DMS53 treated with DMSO at 0.1 percent for 48 hours (cell line): Measurements from ENCODE around the gene ITGAV.
"Not testable (repeated sequence)": the region's sequence is repeated elsewhere in the genome, so short reads cannot be mapped to it uniquely, and the experiment has no call there.

ENCODE experiments used
- DNase-seq: peaks from one replicate; lab custom pipeline; 2025; ENCODE audit not compliant: unreplicated experiment; lab: John Stamatoyannopoulos, UW

Gene ITGAV

GRCh38 chr2:186589612-186590349 lies at the start of gene ITGAV:
ITGAV (plus strand) TSS chr2:186590056; CDS start chr2:186590339, 283 bp downstream.
- peak; percentile 99 for DNase-seq

- no peak for DNase-seq
Observed at GRCh38 chr2:186540941-186541340, 48.9 kb upstream of the ITGAV start.

GRCh38 chr2:186542002-186542401 lies 47.9 kb upstream of the ITGAV start:
- no peak for DNase-seq

- DNase-seq, result no peak
Observed at GRCh38 chr2:186543561-186544131, 46.2 kb upstream of the ITGAV start.

- DNase-seq, result peak; percentile 43
Observed at GRCh38 chr2:186544255-186544675, 45.6 kb upstream of the ITGAV start.

GRCh38 chr2:186546846-186547245 lies 43.0 kb upstream of the ITGAV start:
- DNase-seq, result no peak

- no peak for DNase-seq
Observed at GRCh38 chr2:186551323-186552050, 38.4 kb upstream of the ITGAV start.

- no peak for DNase-seq
Observed at GRCh38 chr2:186554429-186554828, 35.4 kb upstream of the ITGAV start.

GRCh38 chr2:186554850-186555671 lies 34.8 kb upstream of the ITGAV start:
- DNase-seq, result no peak

GRCh38 chr2:186558512-186559276 lies 31.2 kb upstream of the ITGAV start:
- DNase-seq, result no peak

- DNase-seq, result no peak
Observed at GRCh38 chr2:186559370-186559769, 30.5 kb upstream of the ITGAV start.

GRCh38 chr2:186559848-186560247 lies 30.0 kb upstream of the ITGAV start:
- no peak for DNase-seq

GRCh38 chr2:186560254-186560653 lies 29.6 kb upstream of the ITGAV start:
- DNase-seq, result no peak

- no peak for DNase-seq
Observed at GRCh38 chr2:186561467-186562208, 28.2 kb upstream of the ITGAV start.

GRCh38 chr2:186562209-186562578 lies 27.7 kb upstream of the ITGAV start:
- no peak for DNase-seq

GRCh38 chr2:186568600-186568999 lies 21.3 kb upstream of the ITGAV start:
- DNase-seq, result not testable (repeated sequence)

GRCh38 chr2:186569127-186569526 lies 20.7 kb upstream of the ITGAV start:
- DNase-seq, result not testable (repeated sequence)

GRCh38 chr2:186569897-186570296 lies 20.0 kb upstream of the ITGAV start:
- no peak for DNase-seq

GRCh38 chr2:186570604-186571003 lies 19.3 kb upstream of the ITGAV start:
- no peak for DNase-seq

- DNase-seq, result no peak
Observed at GRCh38 chr2:186572705-186573104, 17.2 kb upstream of the ITGAV start.
